CD8-positive, alpha-beta memory T cell (primary cell): ENCODE measurements around the gene RLF. TPM values are rescaled to one million over a fixed set of nuclear protein-coding genes. Genes with fewer than 3 reads are reported as not detected.
"Not testable (repeated sequence)": the region's sequence is repeated elsewhere in the genome, so short reads cannot be mapped to it uniquely, and the experiment has no call there.

Experiments used
- CTCF ChIA-PET: fragments of 350-600 bp; sonication (Branson Sonifier 250); formaldehyde crosslinking; loops from one replicate; lab custom pipeline; 2021; ENCODE audit warnings: antibody characterized with exemption; lab: Charles Lee
- POLR2A ChIA-PET: fragments of 350-600 bp; sonication (Branson Sonifier 250); formaldehyde crosslinking; loops from one replicate; lab custom pipeline; 2021; ENCODE audit warnings: antibody characterized with exemption; lab: Charles Lee
- DNase-seq, 5 donors: peaks; one replicate each; pipeline versions ENCODE4 v3.0.0 to v3.0.0-alpha.2; 2020 to 2022; ENCODE audit warnings: mixed read lengths in 1 of 5
- H3K27ac ChIP-seq: one replicate; pipeline ENCODE4 v1.7.0; 2013; ENCODE audit warnings: low read depth, mild to moderate bottlenecking, low read length, moderate library complexity
- H3K27me3 ChIP-seq: 2 replicates; pipeline ENCODE4 v1.7.0; 2013; ENCODE audit warnings: low read length, mild to moderate bottlenecking; ENCODE audit not compliant: insufficient read depth, poor library complexity, severe bottlenecking
- H3K36me3 ChIP-seq: 2 replicates; pipeline ENCODE4 v1.7.0; 2013; ENCODE audit warnings: mild to moderate bottlenecking, low read length, moderate library complexity; ENCODE audit not compliant: insufficient read depth
- H3K4me1 ChIP-seq: 2 replicates; pipeline ENCODE4 v1.7.0; 2013; ENCODE audit warnings: mild to moderate bottlenecking, low read length, moderate library complexity; ENCODE audit not compliant: insufficient read depth
- H3K4me3 ChIP-seq: 2 replicates; pipeline ENCODE4 v1.7.0; 2013; ENCODE audit warnings: mild to moderate bottlenecking, low read length
- H3K9me3 ChIP-seq: 2 replicates; pipeline ENCODE4 v1.7.0; 2013; ENCODE audit warnings: mild to moderate bottlenecking, low read length
- H3K27ac Mint-ChIP-seq, 8 donors: one replicate each; pipeline ENCODE4 v1.8.0; 2020 to 2021; ENCODE audit warnings: mixed read lengths in 8 of 8, mild to moderate bottlenecking in 6 of 8, inconsistent platforms in 3 of 8, moderate library complexity in 3 of 8
- H3K27me3 Mint-ChIP-seq, 2 donors: one replicate each; pipeline ENCODE4 v1.8.0; 2020 to 2021; ENCODE audit warnings: mixed read lengths in 2 of 2, mild to moderate bottlenecking in 1 of 2, moderate library complexity in 1 of 2
- H3K36me3 Mint-ChIP-seq, 3 donors: one replicate each; pipeline ENCODE4 v1.8.0; 2020 to 2021; ENCODE audit warnings: mixed read lengths in 3 of 3, inconsistent platforms in 1 of 3, mild to moderate bottlenecking in 1 of 3
- H3K4me1 Mint-ChIP-seq, 3 donors: one replicate each; pipeline ENCODE4 v1.8.0; 2020 to 2021; ENCODE audit warnings: mixed read lengths in 3 of 3, inconsistent platforms in 1 of 3, mild to moderate bottlenecking in 1 of 3
- H3K4me3 Mint-ChIP-seq, 7 donors: one replicate each; pipeline ENCODE4 v1.8.0; 2020 to 2021; ENCODE audit warnings: mixed read lengths in 7 of 7, mild to moderate bottlenecking in 6 of 7, moderate library complexity in 4 of 7, inconsistent platforms in 2 of 7
- H3K9me3 Mint-ChIP-seq, 5 donors: one replicate each; pipeline ENCODE4 v1.8.0; 2020 to 2022; ENCODE audit warnings: mixed read lengths in 5 of 5, mild to moderate bottlenecking in 3 of 5, moderate library complexity in 2 of 5, inconsistent platforms in 1 of 5
- polyA plus RNA-seq: library from polyadenylated mRNA; unstranded; fragments of 300-500 nt; fragmentation: Illumina TruSeq; gene quantifications from one replicate; pipeline ENCODE4 v1.2.3, GENCODE V29; 2021
- total RNA-seq, 2 experiments: library from RNA; stranded (reverse); gene quantifications; one replicate each; pipeline ENCODE4 v1.2.3, GENCODE V29; 2021

RLF gene
- total and polyA plus RNA-seq, 3 experiments from 2014 or later: 9.4 to 14.0 (median 13.6) TPM

- Mint-ChIP-seq H3K4me1 (peaks cover 40 to 63% (median 61%) of the 10 kb centered on the region in 3 donors), H3K9me3 (no peaks in the 10 kb centered on the region), H3K4me3 (no peak overlapping the region), H3K36me3 (peaks cover 0 to 36% (median 6%) of the 10 kb centered on the region in 3 donors), H3K27me3 (no peaks in the 10 kb centered on the region), H3K27ac (peak overlapping the region in 3 of 8 donors; percentile 62 to 68 (median 62))
- Histone ChIP-seq H3K9me3 (no peaks in the 10 kb centered on the region), H3K36me3 (peaks cover 21% of the 10 kb centered on the region), H3K27me3 (no peaks in the 10 kb centered on the region), H3K27ac (no peak overlapping the region), H3K4me3 (no peak overlapping the region), H3K4me1 (peaks cover 30% of the 10 kb centered on the region)
- ChIA-PET CTCF (interaction anchor here (1.4 to 1.9 kb wide), 2 partner anchors 11 to 27 kb away, joined by 3 to 7 read pairs; no protein-coding TSS in a partner anchor), POLR2A (no interaction called here)
- DNase-seq: no peak
These were observed 26.2 kb downstream of the RLF start for GRCh38 chr1:40187399-40187798.

DNA sequence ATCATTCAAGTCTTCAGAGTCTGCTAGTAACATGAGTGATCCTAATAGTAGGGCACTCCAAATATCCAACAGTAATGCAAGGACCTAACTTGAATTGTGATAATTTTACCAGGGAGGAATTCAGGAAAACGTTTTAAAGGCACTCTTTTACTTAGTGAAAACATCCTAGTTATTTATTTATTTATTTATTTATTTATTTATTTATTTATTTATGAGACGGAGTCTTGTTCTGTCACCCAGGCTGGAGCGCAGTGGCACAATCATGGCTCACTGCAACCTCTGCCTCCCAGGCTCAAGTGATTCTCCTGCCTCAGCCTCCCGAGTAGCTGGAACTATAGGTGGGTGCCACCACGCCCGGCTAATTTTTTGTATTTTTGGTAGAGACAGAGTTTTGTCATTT lies 33.5 kb downstream of the RLF start:
- CTCF ChIA-PET: interaction anchor here (0.7 kb wide), 1 partner anchor 13 kb away, joined by 3 read pairs; no protein-coding TSS in a partner anchor
- DNase-seq, H3K4me3 ChIP-seq, H3K4me3 Mint-ChIP-seq, H3K27me3 Mint-ChIP-seq, POLR2A ChIA-PET, H3K4me1 ChIP-seq, H3K27me3 ChIP-seq, H3K9me3 ChIP-seq, H3K27ac ChIP-seq, H3K9me3 Mint-ChIP-seq, H3K27ac Mint-ChIP-seq: not testable (repeated sequence)
- peaks cover 5 to 16% (median 9%) of the 10 kb centered on the region in 3 donors for H3K4me1 Mint-ChIP-seq
- H3K36me3 Mint-ChIP-seq: peaks cover 0 to 72% (median 11%) of the 10 kb centered on the region in 3 donors
- H3K36me3 ChIP-seq: peaks cover 24% of the 10 kb centered on the region

DNA sequence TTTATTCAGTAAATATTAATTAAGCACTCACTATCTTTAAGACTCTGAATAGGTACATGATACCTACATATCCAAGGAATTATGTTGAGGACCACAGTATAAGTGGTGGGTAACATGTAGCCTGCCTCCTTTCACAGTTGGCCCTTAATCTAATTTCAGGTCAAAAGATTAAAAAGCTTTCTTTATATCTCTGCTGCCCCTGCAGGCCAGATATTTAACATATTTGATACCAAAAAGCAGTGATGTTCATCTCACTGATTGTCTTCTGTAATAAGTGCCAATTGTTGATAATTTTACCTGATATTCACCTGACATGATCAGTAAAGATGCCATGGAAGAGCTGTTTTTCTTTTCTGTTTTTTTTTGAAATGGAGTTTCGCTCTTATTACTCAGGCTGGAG lies 36.5 kb downstream of the RLF start:
- H3K27ac Mint-ChIP-seq: no peak overlapping the region
- H3K4me3 Mint-ChIP-seq: no peak overlapping the region
- Histone ChIP-seq H3K4me3 (no peak overlapping the region), H3K36me3 (peaks cover 10% of the 10 kb centered on the region), H3K9me3 (no peaks in the 10 kb centered on the region), H3K4me1 (no peaks in the 10 kb centered on the region), H3K27ac (no peak overlapping the region), H3K27me3 (no peaks in the 10 kb centered on the region)
- H3K4me1 Mint-ChIP-seq: peaks cover 5 to 9% (median 7%) of the 10 kb centered on the region in 3 donors
- ChIA-PET CTCF (interaction anchor here (0.8 to 2.6 kb wide), 4 partner anchors 9 to 76 kb away, joined by 3 to 7 read pairs (median 3); no protein-coding TSS in a partner anchor), POLR2A (no interaction called here)
- H3K27me3 Mint-ChIP-seq: no peaks in the 10 kb centered on the region
- DNase-seq: no peak
- H3K36me3 Mint-ChIP-seq: peaks cover 0 to 61% (median 10%) of the 10 kb centered on the region in 3 donors
- H3K9me3 Mint-ChIP-seq: no peaks in the 10 kb centered on the region

- no peak overlapping the region for H3K27ac ChIP-seq
- peaks cover 10% of the 10 kb centered on the region for H3K36me3 ChIP-seq
- no peaks in the 10 kb centered on the region for H3K9me3 Mint-ChIP-seq
- DNase-seq: no peak
- no peaks in the 10 kb centered on the region for H3K27me3 Mint-ChIP-seq
- H3K4me1 Mint-ChIP-seq: peaks cover 8 to 11% (median 9%) of the 10 kb centered on the region in 3 donors
- no peaks in the 10 kb centered on the region for H3K9me3 ChIP-seq
- H3K27me3 ChIP-seq: no peaks in the 10 kb centered on the region
- no peak overlapping the region for H3K4me3 ChIP-seq
- peak overlapping the region in 1 of 8 donors; percentile 6 for H3K27ac Mint-ChIP-seq
- ChIA-PET POLR2A (no interaction called here), CTCF (interaction anchor here (2.6 kb wide), 1 partner anchor 13 kb away, joined by 7 read pairs; no protein-coding TSS in a partner anchor)
- no peak overlapping the region for H3K4me3 Mint-ChIP-seq
- peaks cover 4 to 59% (median 13%) of the 10 kb centered on the region in 3 donors for H3K36me3 Mint-ChIP-seq
- no peaks in the 10 kb centered on the region for H3K4me1 ChIP-seq
These were observed 37.9 kb downstream of the RLF start for GRCh38 chr1:40199126-40199525.

DNA sequence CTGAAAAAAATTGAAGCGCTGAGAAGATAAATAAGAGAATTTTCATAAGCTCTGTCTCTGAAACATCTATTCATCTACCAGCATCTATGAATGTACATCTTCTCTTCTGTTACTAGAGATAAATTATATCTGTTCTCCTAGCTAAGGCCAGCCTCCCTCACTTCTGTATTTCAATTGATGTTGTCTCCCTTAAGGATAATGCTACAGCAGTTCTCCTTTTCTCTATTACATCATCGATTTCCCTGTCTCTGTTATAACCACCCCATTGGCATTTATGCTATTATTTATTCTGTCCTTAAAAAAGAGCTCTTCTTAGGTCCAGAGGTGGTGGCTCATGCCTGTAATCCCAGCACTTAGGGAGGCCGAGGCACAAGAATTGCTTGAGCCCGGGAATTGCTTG lies 43.7 kb downstream of the RLF start:
- Mint-ChIP-seq H3K4me1 (peaks cover 15 to 34% (median 15%) of the 10 kb centered on the region in 3 donors), H3K27me3 (peaks cover 0 to 2% of the 10 kb centered on the region in 2 donors), H3K27ac (peak overlapping the region in 1 of 8 donors; percentile 51), H3K4me3 (no peak overlapping the region), H3K36me3 (peaks cover 8 to 68% (median 18%) of the 10 kb centered on the region in 3 donors), H3K9me3 (no peaks in the 10 kb centered on the region)
- H3K27me3 ChIP-seq: no peaks in the 10 kb centered on the region
- peaks cover 25% of the 10 kb centered on the region for H3K36me3 ChIP-seq
- no peaks in the 10 kb centered on the region for H3K4me1 ChIP-seq
- ChIA-PET CTCF (interaction anchor here (1.0 to 2.1 kb wide), 2 partner anchors 61 to 110 kb away, joined by 3 to 9 read pairs; no protein-coding TSS in a partner anchor), POLR2A (no interaction called here)
- H3K27ac ChIP-seq: no peak overlapping the region
- DNase-seq: no peak
- no peak overlapping the region for H3K4me3 ChIP-seq
- H3K9me3 ChIP-seq: no peaks in the 10 kb centered on the region

DNA sequence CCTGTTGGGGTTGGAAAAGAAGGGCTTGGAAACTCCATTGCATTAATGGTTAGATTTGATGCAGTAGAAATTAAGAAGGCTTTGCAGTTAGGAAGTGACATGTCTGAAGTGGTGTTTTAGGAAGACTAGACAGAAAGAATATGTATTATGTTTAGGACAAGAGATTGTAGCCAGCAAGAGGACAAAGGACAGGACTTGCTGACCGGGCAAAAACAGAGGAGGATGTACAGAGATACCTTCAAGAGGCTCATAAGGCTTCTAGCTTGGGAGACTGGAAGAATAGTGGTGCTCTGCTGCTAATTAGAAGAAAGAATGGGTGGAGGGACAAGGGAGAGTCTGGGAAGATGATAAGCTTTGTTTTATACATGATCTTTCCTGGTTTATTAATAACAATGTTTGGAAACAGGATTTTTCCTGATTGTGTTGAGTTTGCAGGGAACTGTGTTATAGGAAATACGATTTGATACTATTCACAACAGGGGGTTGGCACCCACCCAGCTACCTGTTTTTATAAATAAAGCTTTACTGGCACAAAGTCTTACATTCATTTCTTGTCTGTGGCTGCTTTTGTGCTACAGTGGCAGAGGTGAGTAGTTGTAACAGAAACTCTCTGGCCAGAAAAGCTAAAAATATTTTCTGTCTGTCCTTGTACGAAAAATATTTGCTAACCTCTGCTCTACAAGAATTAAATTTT lies 49.5 kb downstream of the RLF start:
- H3K27ac Mint-ChIP-seq: peak overlapping the region in 4 of 8 donors; percentile 3 to 24 (median 12)
- ChIA-PET POLR2A (no interaction called here), CTCF (interaction anchor here (1.6 kb wide), 1 partner anchor 9 kb away, joined by 4 read pairs; no protein-coding TSS in a partner anchor)
- H3K4me1 Mint-ChIP-seq: peaks cover 10 to 31% (median 28%) of the 10 kb centered on the region in 3 donors
- no peaks in the 10 kb centered on the region for H3K9me3 Mint-ChIP-seq
- H3K4me3 Mint-ChIP-seq: no peak overlapping the region
- DNase-seq: no peak
- H3K36me3 Mint-ChIP-seq: peaks cover 3 to 75% (median 27%) of the 10 kb centered on the region in 3 donors
- no peaks in the 10 kb centered on the region for H3K27me3 ChIP-seq
- H3K27me3 Mint-ChIP-seq: no peaks in the 10 kb centered on the region
- no peaks in the 10 kb centered on the region for H3K4me1 ChIP-seq
- H3K27ac ChIP-seq: no peak overlapping the region
- H3K36me3 ChIP-seq: peaks cover 30% of the 10 kb centered on the region
- H3K4me3 ChIP-seq: no peak overlapping the region
- H3K9me3 ChIP-seq: no peaks in the 10 kb centered on the region

DNA sequence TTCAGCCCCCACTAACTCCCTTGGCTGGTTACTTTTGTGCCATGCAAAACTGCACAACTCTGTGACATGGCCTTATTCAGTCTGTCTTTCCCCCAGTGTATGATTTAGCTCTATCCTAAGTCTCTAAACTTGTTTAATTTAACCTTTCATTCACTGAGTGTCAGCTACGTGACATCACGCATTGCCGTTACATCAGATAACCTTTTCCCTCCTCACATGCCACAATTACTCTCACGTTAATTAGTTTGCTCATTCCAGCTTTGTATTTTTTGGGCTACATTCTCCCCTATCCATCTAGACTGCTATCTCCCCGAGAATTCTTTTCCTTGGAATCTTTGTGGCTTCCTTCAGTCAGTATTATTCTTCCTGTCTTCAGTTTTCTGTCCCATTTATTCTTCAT lies 57.1 kb downstream of the RLF start:
- H3K27me3 Mint-ChIP-seq: no peaks in the 10 kb centered on the region
- ChIA-PET CTCF (interaction anchor here (1.9 kb wide), 1 partner anchor 8 kb away, joined by 4 read pairs; no protein-coding TSS in a partner anchor), POLR2A (no interaction called here)
- Histone ChIP-seq H3K4me1 (no peaks in the 10 kb centered on the region), H3K27ac (no peak overlapping the region), H3K36me3 (no peaks in the 10 kb centered on the region), H3K27me3 (no peaks in the 10 kb centered on the region), H3K4me3 (no peak overlapping the region), H3K9me3 (no peaks in the 10 kb centered on the region)
- H3K27ac Mint-ChIP-seq: peak overlapping the region in 1 of 8 donors; percentile 26
- no peak for DNase-seq
- peaks cover 5 to 15% (median 13%) of the 10 kb centered on the region in 3 donors for H3K4me1 Mint-ChIP-seq
- no peaks in the 10 kb centered on the region for H3K9me3 Mint-ChIP-seq
- peaks cover 0 to 47% (median 13%) of the 10 kb centered on the region in 3 donors for H3K36me3 Mint-ChIP-seq
- no peak overlapping the region for H3K4me3 Mint-ChIP-seq

- DNase-seq, H3K27me3 ChIP-seq, H3K4me3 ChIP-seq, H3K9me3 ChIP-seq, H3K4me3 Mint-ChIP-seq, H3K27ac Mint-ChIP-seq, H3K27me3 Mint-ChIP-seq, H3K36me3 ChIP-seq, POLR2A ChIA-PET, H3K9me3 Mint-ChIP-seq, H3K4me1 ChIP-seq: not testable (repeated sequence)
- CTCF ChIA-PET: interaction anchor here (0.7 kb wide), 2 partner anchors 9 to 68 kb away, joined by 3 to 4 read pairs; no protein-coding TSS in a partner anchor
- Mint-ChIP-seq H3K36me3 (peaks cover 0 to 40% (median 8%) of the 10 kb centered on the region in 3 donors), H3K4me1 (peaks cover 5 to 14% (median 13%) of the 10 kb centered on the region in 3 donors)
- peak overlapping the region; percentile 14 for H3K27ac ChIP-seq
These were observed 60.3 kb downstream of the RLF start for GRCh38 chr1:40221471-40221905.
